MM.1S (cell line): ENCODE measurements around the gene TIMM50.

Experiments used
- DNase-seq: peaks from one replicate; pipeline ENCODE4 v3.0.0-alpha.2; 2015
- H2AFZ ChIP-seq: fragments of 300-600 bp; sonication (generic); 2 replicates; pipeline ENCODE4 v1.6.0; 2016; ENCODE audit warnings: antibody characterized with exemption, low read length
- H3F3A ChIP-seq: fragments of 300-600 bp; sonication (generic); 2 replicates; pipeline ENCODE4 v1.6.1; 2016; ENCODE audit warnings: mild to moderate bottlenecking, antibody characterized with exemption, low read length, moderate library complexity, mixed read lengths; ENCODE audit not compliant: insufficient read depth
- H3K27ac ChIP-seq: fragments of 300-600 bp; sonication (generic); 2 replicates; pipeline ENCODE4 v1.5.1; 2016; ENCODE audit warnings: mild to moderate bottlenecking, low read length
- H3K27me3 ChIP-seq: fragments of 300-600 bp; sonication (generic); replicated peaks from 2 replicates; pipeline ENCODE4 v1.6.0; 2016; ENCODE audit warnings: low read length; ENCODE audit not compliant: insufficient read depth
- H3K36me3 ChIP-seq: fragments of 300-600 bp; sonication (generic); replicated peaks from 2 replicates; pipeline ENCODE4 v1.6.1; 2016; ENCODE audit warnings: mild to moderate bottlenecking, low read length, mixed read lengths; ENCODE audit not compliant: insufficient read depth
- H3K4me1 ChIP-seq: fragments of 300-600 bp; sonication (generic); 2 replicates; pipeline ENCODE4 v1.6.1; 2016; ENCODE audit warnings: low read length, mixed read lengths
- H3K4me2 ChIP-seq: fragments of 300-600 bp; sonication (generic); 2 replicates; pipeline ENCODE4 v1.6.0; 2016; ENCODE audit warnings: low read depth, low read length
- H3K4me3 ChIP-seq: fragments of 300-600 bp; sonication (generic); 2 replicates; pipeline ENCODE4 v1.5.1; 2016; ENCODE audit warnings: low read length, mixed read lengths
- H3K79me2 ChIP-seq: fragments of 300-600 bp; sonication (generic); 2 replicates; pipeline ENCODE4 v1.6.1; 2016; ENCODE audit warnings: mixed run types, low read length, mixed read lengths
- H3K9ac ChIP-seq: fragments of 300-600 bp; sonication (generic); 2 replicates; pipeline ENCODE4 v1.6.1; 2016; ENCODE audit warnings: low read length, mixed read lengths
- H3K9me2 ChIP-seq: fragments of 300-600 bp; sonication (generic); replicated peaks from 2 replicates; pipeline ENCODE4 v1.6.1; 2016; ENCODE audit warnings: mild to moderate bottlenecking, low read length, mixed read lengths; ENCODE audit not compliant: insufficient read depth
- H3K9me3 ChIP-seq: fragments of 300-600 bp; sonication (generic); replicated peaks from 2 replicates; pipeline ENCODE4 v1.6.1; 2016; ENCODE audit warnings: mild to moderate bottlenecking, low read length, mixed read lengths; ENCODE audit not compliant: insufficient read depth
- H4K20me1 ChIP-seq: fragments of 300-600 bp; sonication (generic); 2 replicates; pipeline ENCODE4 v1.6.1; 2016; ENCODE audit warnings: mild to moderate bottlenecking, low read length, moderate library complexity, mixed read lengths; ENCODE audit not compliant: insufficient read depth
- EZH2 ChIP-seq: fragments of 300-600 bp; sonication (generic); optimal IDR thresholded peaks from 2 replicates; pipeline ENCODE3; 2017; ENCODE audit warnings: low read depth, mild to moderate bottlenecking, antibody characterized with exemption, low read length, mixed read lengths
- EZH2phosphoT487 ChIP-seq: fragments of 300-600 bp; sonication (generic); IDR thresholded peaks from 2 replicates; pipeline ENCODE4 v1.6.1; 2018; ENCODE audit warnings: antibody characterized with exemption, low read length
- TF ChIP-seq, protein P1 (sequence below): fragments of 300-600 bp; sonication (generic); IDR thresholded peaks from 2 replicates; pipeline ENCODE4 v1.5.1; 2016; ENCODE audit warnings: antibody characterized with exemption, low read length, mixed read lengths

TIMM50 gene

DNA sequence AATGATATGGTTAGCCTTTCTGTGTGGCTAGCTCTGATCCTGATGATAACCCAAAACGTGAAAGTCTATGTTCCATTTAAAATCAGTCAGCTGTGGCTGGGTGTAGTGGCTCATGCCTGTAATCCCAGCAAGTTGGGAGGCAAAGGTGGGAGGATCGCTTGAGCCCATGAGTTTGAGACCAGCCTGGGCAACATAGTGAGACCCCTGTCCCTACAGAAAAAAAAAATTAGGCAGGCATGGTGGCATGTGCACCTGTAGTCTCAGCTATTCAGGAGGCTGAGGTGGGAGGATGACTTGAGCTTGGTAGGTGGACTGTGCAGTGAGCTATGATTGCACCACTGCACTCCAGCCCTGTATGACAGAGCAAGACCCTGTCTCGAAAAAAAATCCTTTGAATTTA lies 53.2 kb downstream of the TIMM50 start:
- H3K4me1 ChIP-seq: peaks cover 7% of the 10 kb centered on the region; the same call in 1 of the 2 replicates
- DNase-seq: no peak
- H4K20me1 ChIP-seq: no peaks in the 10 kb centered on the region
- TF ChIP-seq, protein P1, sequence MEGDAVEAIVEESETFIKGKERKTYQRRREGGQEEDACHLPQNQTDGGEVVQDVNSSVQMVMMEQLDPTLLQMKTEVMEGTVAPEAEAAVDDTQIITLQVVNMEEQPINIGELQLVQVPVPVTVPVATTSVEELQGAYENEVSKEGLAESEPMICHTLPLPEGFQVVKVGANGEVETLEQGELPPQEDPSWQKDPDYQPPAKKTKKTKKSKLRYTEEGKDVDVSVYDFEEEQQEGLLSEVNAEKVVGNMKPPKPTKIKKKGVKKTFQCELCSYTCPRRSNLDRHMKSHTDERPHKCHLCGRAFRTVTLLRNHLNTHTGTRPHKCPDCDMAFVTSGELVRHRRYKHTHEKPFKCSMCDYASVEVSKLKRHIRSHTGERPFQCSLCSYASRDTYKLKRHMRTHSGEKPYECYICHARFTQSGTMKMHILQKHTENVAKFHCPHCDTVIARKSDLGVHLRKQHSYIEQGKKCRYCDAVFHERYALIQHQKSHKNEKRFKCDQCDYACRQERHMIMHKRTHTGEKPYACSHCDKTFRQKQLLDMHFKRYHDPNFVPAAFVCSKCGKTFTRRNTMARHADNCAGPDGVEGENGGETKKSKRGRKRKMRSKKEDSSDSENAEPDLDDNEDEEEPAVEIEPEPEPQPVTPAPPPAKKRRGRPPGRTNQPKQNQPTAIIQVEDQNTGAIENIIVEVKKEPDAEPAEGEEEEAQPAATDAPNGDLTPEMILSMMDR: no peak
- TF ChIP-seq EZH2 (no peak), EZH2phosphoT487 (no peak)
- H3K36me3 ChIP-seq: no peaks in the 10 kb centered on the region
- H3K9me2 ChIP-seq: no peaks in the 10 kb centered on the region
- no peak overlapping the region for H3K4me3 ChIP-seq
- no peaks in the 10 kb centered on the region for H3K9me3 ChIP-seq
- no peak overlapping the region for H3K27ac ChIP-seq
- H3K79me2 ChIP-seq: peaks cover 21% of the 10 kb centered on the region
- H2AFZ ChIP-seq: no peak overlapping the region
- H3K9ac ChIP-seq: no peak overlapping the region
- no peaks in the 10 kb centered on the region for H3K27me3 ChIP-seq
- 0 out of 2 replicates have a peak, but pooled peaks cover 3% of the 10 kb centered on the region for H3F3A ChIP-seq
- H3K4me2 ChIP-seq: no peak overlapping the region

DNA sequence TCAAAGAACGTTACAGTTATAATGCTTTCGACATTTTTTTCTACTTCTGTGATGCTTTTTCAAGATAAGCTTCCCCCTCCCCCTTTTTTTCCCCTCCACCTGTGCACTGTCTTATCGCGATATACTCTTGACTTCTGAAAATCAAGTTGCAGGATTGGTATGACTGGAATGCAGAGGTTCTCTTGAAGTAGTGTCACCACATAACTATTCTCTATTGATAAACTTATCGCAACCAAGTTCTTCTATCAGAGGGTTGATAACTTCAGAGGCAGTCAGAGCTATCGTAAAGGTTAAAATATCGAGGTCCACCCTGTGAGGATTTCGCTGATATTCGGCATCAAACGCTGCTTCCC lies 58.5 kb downstream of the TIMM50 start:
- 0 out of 2 replicates have a peak, but pooled peaks cover 1% of the 10 kb centered on the region for H3F3A ChIP-seq
- no peaks in the 10 kb centered on the region for H3K9me3 ChIP-seq
- no peaks in the 10 kb centered on the region for H3K27me3 ChIP-seq
- no peaks in the 10 kb centered on the region for H4K20me1 ChIP-seq
- peaks cover 8% of the 10 kb centered on the region for H3K4me1 ChIP-seq
- H3K79me2 ChIP-seq: peaks cover 15% of the 10 kb centered on the region
- TF ChIP-seq EZH2phosphoT487: no peak
- TF ChIP-seq, protein P1: no peak
- TF ChIP-seq EZH2: no peak
- peak overlapping the region; percentile 58 for H3K9ac ChIP-seq
- DNase-seq: no peak
- no peaks in the 10 kb centered on the region for H3K9me2 ChIP-seq
- peak overlapping the region; percentile 24; the same call in 1 of the 2 replicates for H2AFZ ChIP-seq
- peak overlapping the region; percentile 87 for H3K4me2 ChIP-seq
- no peaks in the 10 kb centered on the region for H3K36me3 ChIP-seq
- H3K27ac ChIP-seq: no peak overlapping the region
- H3K4me3 ChIP-seq: peak overlapping the region; percentile 66

DNA sequence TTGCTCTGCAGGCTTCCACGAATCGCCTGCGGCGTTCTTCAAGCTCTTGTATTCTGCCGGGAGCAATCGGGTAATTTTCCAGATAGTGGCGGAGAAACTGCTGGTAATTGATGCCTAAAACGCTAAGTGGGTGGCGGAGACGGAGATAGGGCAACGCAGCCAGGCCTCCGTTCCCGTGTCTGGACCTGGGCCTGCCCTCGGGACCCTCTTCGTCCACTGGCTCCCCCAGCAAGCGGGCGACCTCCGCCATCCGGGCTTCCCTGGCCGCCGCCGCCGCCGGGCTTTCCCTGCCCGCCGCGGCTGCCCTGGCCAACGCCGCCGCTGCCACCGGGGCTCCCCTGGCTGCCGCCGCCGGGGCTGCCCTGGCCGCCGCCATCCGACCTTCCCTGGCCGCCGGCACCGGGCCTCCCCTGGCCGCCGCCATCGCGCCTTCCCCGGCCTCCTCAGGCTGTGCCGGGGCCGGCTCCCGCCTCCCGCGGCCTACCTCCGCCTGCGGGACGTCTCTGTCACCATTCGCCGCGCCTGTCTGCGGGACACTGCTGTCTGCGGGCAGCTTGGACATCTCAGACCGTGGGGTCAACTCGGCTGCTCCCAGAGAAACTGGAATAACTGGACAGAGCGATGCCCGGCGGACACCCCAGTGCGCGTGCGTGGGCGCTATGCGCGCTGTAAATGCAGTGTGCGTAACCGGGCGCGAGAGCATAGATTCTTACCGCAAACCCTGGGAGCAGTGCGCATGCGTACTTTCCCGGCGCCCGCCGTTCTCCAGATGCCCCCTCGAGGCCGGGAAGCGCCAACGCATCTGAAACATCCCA lies 59.1 kb downstream of the TIMM50 start, which contains the start of gene EID2:
Gene EID2, minus strand, starts transcription at position 644 of the 815 bp plus-strand sequence. Its CDS starts 82 bp downstream, at position 562.
- no peaks in the 10 kb centered on the region for H3F3A ChIP-seq
- no peaks in the 10 kb centered on the region for H3K27me3 ChIP-seq
- peak within 1 kb of the TSS; percentile 95 for H3K4me3 ChIP-seq
- H3K9ac ChIP-seq: peak within 1 kb of the TSS; percentile 89
- H3K4me1 ChIP-seq: peaks cover 8% of the 10 kb centered on the region
- peak within 1 kb of the TSS; percentile 87 for H3K4me2 ChIP-seq
- DNase-seq: peak; percentile 94
- no peaks in the 10 kb centered on the region for H3K9me3 ChIP-seq
- no peaks in the 10 kb centered on the region for H4K20me1 ChIP-seq
- peaks cover 15% of the 10 kb centered on the region for H3K79me2 ChIP-seq
- no peak for TF ChIP-seq EZH2phosphoT487
- TF ChIP-seq, protein P1: peak; percentile 78
- TF ChIP-seq EZH2: no peak
- no peaks in the 10 kb centered on the region for H3K36me3 ChIP-seq
- peak within 1 kb of the TSS; percentile 46; the same call in 1 of the 2 replicates for H3K27ac ChIP-seq
- H3K9me2 ChIP-seq: no peaks in the 10 kb centered on the region
- peak within 1 kb of the TSS; percentile 92 for H2AFZ ChIP-seq
